Measurements from ENCODE around the gene CHD6.
A peak's percentile ranks its signal among the peaks of the same experiment; 100 is the strongest.

Gene CHD6

DNA sequence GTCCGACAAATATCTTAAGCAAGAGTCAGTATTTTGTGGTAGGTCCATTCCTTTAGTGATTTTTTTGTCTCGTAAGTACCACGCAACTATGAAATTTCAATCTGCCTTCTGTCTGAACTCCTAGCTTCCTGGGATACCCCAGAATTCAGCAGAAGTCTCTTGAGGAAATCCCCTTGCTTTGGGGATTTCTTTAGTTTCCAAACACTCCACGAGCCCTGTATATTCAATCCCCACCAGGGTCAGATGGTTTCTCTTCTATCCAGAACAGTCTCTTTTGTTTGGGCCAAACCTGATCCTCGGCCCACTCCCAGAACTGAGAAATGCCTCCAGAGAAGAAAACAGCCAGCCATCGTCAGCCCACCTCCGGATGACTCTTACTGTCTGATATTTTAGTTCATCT is 113.0 kb downstream of the CHD6 start:
- DNase-seq: no peak

- no peak for DNase-seq
Measured at GRCh38 chr20:41501376-41501775, 116.8 kb downstream of the CHD6 start.

DNA sequence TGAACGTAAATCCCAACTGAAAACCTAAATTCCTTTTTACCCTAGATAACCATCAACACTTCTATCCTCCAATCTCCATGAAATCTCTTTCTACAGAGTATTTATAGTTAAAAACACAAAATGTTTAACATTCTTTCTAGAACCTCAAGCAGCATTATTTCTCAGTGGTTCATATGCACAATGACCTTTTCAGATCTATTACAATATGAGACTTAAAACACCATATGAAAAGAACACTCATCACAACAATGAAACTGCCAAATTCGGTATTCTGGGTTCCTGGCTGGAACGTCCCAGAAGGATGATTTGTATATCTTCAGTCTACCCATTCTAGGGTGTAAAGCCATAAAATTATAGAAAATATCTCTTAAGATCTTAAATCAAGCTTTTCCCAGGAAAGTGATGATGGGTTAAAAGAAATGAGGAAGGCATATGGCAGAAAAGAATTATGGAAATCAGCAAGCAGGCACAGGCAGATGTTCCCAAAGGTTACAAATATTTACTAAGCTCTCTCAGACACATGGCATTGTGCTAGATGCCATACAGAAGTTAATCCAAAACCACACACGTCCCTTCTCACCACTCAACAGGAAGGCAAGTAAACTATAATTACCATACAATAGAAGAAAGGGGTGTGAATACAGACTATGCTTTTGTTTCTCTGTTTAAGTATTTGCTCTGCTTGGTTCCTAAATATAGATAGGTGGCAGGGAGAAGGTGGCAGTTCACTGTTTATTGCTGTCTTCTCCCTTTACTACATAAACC is 118.0 kb downstream of the CHD6 start:
- no peak for DNase-seq

- DNase-seq: no peak
Measured at GRCh38 chr20:41499064-41499463, 119.1 kb downstream of the CHD6 start.

DNA sequence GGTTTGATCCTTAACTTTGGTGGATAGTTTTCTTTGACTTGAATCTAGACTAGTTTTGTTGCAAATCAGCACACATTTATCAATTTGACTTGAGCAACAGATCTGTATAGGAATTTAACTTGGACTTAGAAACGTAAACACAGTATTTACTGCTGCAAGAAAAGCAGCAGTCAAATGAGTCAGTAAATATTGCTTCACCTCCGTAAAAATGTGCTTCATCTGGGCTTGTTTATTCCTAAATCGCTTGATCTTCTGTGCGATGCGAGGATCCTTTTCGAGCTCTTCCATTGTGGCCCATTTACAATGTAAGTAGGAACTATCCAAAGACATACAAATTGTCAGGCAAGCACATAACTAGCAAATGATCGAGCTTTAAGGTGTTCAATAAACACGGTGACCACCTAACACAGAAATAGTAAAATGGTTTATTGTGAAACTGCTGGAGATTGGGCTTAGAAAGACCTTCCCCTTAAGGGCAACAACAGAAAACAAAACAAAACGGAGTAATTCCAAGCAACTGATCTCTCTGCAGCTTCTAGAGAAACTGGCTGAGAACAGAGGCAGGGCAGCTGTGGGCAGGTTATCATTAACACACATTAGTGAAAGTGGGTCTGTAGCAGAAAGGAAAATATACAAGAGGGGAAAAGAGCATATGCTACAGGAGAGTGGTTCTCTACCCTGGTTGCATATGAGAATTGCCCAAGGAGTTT is 120.8 kb downstream of the CHD6 start:
- DNase-seq: no peak

- DNase-seq: no peak
Measured at GRCh38 chr20:41494451-41494850, 123.7 kb downstream of the CHD6 start.

DNA sequence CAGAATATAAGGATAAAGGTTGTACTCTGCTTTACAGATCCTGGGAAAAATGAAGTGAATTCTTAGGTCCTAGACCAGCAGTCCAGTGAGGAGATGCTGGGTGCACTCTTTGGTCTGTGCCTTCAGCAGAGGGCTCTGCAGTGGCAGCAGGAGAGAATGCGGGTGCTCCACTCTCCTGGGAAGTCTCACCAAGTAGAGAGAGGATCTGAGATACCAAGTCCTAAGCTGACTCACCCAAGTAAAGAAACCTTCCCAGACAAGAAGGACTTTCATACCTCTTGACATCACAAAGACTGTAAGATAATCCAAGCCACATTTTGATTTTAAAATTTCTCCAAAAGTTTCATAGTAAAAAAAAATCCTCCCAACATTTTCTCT is 134.6 kb downstream of the CHD6 start:
- DNase-seq: no peak

- no peak for DNase-seq
Measured at GRCh38 chr20:41482647-41483552, 135.3 kb downstream of the CHD6 start.

GRCh38 chr20:41480054-41480770 is 138.0 kb downstream of the CHD6 start:
- DNase-seq: no peak

DNA sequence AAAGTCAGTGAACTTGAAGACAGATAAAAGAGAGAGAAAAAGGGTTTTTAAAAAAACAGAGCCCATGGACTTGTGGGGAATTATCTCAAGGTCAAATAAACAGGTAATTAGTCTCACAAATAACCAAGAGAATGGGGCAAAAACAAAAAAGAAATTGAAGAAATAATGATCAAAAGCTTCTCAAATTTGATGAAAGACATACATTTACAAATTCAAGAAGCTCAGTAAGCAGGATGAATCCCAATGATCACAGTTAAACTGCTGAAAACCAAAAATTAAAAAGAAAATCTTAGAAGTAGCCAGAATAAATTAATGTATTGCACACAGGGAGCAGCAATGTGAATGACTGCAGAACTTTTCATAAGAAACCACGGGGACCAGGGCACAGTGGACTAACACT is 139.1 kb downstream of the CHD6 start:
- DNase-seq: no peak

- no peak for DNase-seq
Measured at GRCh38 chr20:41478026-41478425, 140.2 kb downstream of the CHD6 start.

- no peak for DNase-seq
Measured at GRCh38 chr20:41476446-41476845, 141.7 kb downstream of the CHD6 start.

- DNase-seq: no peak
Measured at GRCh38 chr20:41476013-41476441, 142.2 kb downstream of the CHD6 start.

DNA sequence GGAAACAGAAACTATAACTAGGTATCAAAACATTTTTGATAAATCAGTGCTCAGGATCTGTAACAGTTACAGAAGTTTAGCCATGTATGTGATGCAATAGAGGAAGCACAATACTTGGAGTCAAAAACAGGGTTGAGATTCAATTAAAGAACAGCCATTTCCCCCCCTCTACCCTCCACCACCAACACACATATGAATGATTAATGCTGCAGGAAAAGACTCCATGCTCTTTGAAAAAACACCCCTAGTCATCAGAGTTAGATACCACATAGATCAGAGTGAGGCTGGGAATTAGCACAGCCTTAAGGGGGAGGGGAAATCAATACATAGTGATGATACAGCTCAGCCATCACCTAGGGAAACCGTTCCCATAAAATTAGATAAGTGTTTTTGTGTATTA is 142.7 kb downstream of the CHD6 start:
- no peak for DNase-seq

GRCh38 chr20:41470362-41471095 is 147.6 kb downstream of the CHD6 start:
- DNase-seq: no peak

DNA sequence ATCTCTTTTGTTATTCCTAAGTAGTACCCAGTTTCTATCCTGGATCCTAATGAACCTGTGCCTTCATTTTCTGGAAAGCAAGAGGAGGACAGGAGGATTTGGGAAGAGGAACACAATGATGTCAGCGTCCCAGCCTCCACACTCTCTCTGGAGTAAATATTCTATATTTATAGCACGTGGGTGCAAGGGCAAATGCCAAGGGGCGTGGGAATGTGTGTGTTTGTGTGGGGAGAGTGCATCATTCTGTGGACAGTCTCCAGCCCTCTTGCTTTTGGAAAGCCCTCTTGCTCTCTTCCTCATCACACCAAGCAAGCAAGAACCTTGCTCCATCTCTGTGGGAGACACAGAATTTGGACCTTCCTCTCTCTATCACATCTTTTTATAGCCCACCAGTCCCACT is 148.3 kb downstream of the CHD6 start:
- no peak for DNase-seq

DNA sequence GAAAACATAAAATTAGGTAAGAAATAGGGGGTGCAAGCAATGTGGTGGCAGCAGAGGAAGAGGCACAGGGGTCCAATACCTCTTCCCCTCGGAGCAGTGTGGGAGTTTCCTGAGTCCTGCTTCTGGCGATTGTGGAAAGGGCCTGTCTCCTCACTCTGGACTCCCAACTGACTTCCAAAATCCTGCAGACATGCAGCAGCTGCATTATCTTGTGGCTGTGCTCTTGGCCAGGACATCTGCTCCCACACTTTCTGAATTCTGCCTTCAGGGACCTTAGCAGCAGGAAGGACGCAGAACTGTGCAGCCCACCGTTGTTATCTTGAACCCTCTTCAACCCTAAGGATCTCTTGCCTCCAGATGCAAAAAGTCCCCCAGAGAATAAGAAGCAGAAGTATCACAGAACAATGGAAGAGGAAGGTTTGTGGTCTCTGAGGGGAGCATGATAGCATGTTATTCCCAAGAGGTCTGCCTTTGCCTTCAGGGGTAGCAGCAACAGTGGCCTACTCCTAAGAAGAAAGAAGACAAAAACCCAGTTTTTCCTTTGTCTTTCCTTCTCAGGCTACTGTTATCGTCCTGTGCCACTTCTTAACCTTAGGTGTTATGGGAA is 149.1 kb downstream of the CHD6 start:
- no peak for DNase-seq

GRCh38 chr20:41467690-41468089 is 150.5 kb downstream of the CHD6 start:
- DNase-seq: no peak

DNA sequence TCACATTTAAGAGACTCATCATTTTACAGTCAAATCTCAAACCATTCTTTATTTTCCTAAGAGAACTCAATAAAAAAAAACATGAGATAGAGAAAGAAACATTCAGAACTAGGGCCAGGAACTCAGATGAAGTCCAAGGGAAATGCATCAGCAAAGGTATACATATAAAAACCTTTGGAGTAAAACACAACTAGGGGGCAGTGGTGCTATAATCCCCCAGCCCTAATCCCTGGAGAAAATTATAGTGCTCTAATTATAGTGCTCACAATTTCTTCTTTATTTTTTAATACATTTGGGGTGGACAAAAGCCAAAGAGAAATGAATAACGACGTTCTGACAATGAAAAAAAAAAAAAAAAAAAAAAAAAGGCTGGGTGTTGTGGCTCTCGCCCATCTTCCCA is 151.0 kb downstream of the CHD6 start:
- DNase-seq: no peak

DNA sequence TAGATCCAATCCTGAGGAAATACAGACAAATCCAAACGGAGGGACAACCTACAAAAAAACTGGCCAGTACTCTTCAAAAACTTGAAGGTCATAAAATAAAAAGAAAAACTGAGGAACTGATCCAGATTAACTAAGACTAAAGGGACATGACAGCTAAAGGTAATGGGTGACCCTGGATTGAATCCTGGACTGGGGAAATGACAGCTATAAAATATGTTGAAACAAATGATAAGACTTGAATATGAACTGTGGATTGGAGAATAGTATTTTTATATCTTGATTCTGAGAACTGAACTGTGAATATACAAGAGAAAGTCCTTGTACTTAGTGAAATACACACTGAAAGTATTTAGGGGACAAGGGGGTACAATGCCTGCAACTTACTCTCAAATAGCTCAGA is 154.6 kb downstream of the CHD6 start:
- DNase-seq: no peak

GRCh38 chr20:41462372-41463161 is 155.6 kb downstream of the CHD6 start:
- DNase-seq: peak; percentile 65
